Fibroblast of villous mesenchyme (primary cell): ENCODE results near the gene LRRN4. TPM values are rescaled to one million over a fixed set of nuclear protein-coding genes. Genes with fewer than 3 reads are reported as not detected.
"Not testable (repeated sequence)": the region's sequence is repeated elsewhere in the genome, so short reads cannot be mapped to it uniquely, and the experiment has no call there.

Experiments used
- DNase-seq: peaks from one replicate; pipeline ENCODE4 v3.0.0-alpha.2; 2010; ENCODE audit warnings: low read depth
- H3K4me3 ChIP-seq: 2 replicates; pipeline ENCODE4 v1.5.1; 2011; ENCODE audit warnings: low read depth, mild to moderate bottlenecking, low read length
- CTCF ChIP-seq: IDR thresholded peaks from 2 replicates; pipeline ENCODE4 v1.5.1; 2012; ENCODE audit warnings: low read depth, mild to moderate bottlenecking, low read length; ENCODE audit not compliant: insufficient read depth
- total RNA-seq: library from RNA; depleted of rRNA; stranded (reverse); fragments of >200 nt; gene quantifications from 2 replicates; pipeline ENCODE4 v1.2.3, GENCODE V29; 2012

Gene LRRN4
- total RNA-seq, 1 donor: not detected

- no peak overlapping the region for H3K4me3 ChIP-seq
- no peak for TF ChIP-seq CTCF
- DNase-seq: no peak
Measured at GRCh38 chr20:6055981-6056569, 2.2 kb upstream of the LRRN4 start.

GRCh38 chr20:6055161-6055783 is 1.4 kb upstream of the LRRN4 start:
- peak; percentile 34 for DNase-seq
- no peak for TF ChIP-seq CTCF

GRCh38 chr20:6054689-6055051 is 810 bp upstream of the LRRN4 start:
- not testable (repeated sequence) for H3K4me3 ChIP-seq, DNase-seq

More at GRCh38 chr20:6055161-6055783, 1.4 kb upstream of the LRRN4 start:
- no peak overlapping the region for H3K4me3 ChIP-seq

GRCh38 chr20:6053064-6053775 is 640 bp downstream of the LRRN4 start:
- no peak overlapping the region for H3K4me3 ChIP-seq
- no peak for TF ChIP-seq CTCF
- DNase-seq: no peak

- no peak for TF ChIP-seq CTCF
- DNase-seq: peak; percentile 30
Measured at GRCh38 chr20:6051505-6051904, 2.4 kb downstream of the LRRN4 start.

GRCh38 chr20:6048391-6048790 is 5.5 kb downstream of the LRRN4 start:
- no peak for DNase-seq
- no peak for TF ChIP-seq CTCF
- H3K4me3 ChIP-seq: no peak overlapping the region

More at GRCh38 chr20:6051505-6051904, 2.4 kb downstream of the LRRN4 start:
- no peak overlapping the region for H3K4me3 ChIP-seq

- no peak for DNase-seq
- no peak overlapping the region for H3K4me3 ChIP-seq
- no peak for TF ChIP-seq CTCF
Measured at GRCh38 chr20:6046432-6046831, 7.4 kb downstream of the LRRN4 start.
